Astrocyte (in vitro differentiated cells and primary cell): ENCODE results near the gene IMPG1. TPM values are rescaled to one million over a fixed set of nuclear protein-coding genes. Genes with fewer than 3 reads are reported as not detected.

Experiments
- DNase-seq: peaks from one replicate; pipeline ENCODE4 v3.0.0-alpha.2; 2010; ENCODE audit warnings: low read depth
- FAIRE-seq: peaks from 2 replicates; lab custom pipeline; 2011; peaks lifted over from hg19 to GRCh38; lab: Jason Lieb, UNC
- H2AFZ ChIP-seq: 2 replicates; pipeline ENCODE4 v1.6.0; 2012; ENCODE audit warnings: low read depth, low read length, inconsistent platforms
- H3K27ac ChIP-seq: 2 replicates; pipeline ENCODE4 v1.5.1; 2011; ENCODE audit warnings: low read depth, low read length, inconsistent platforms
- H3K27me3 ChIP-seq: 2 replicates; pipeline ENCODE4 v1.6.0; 2011; ENCODE audit warnings: low read length, inconsistent platforms; ENCODE audit not compliant: insufficient read depth
- H3K36me3 ChIP-seq: 2 replicates; pipeline ENCODE4 v1.5.1; 2011; ENCODE audit warnings: low read length, inconsistent platforms; ENCODE audit not compliant: insufficient read depth
- H3K4me1 ChIP-seq: 2 replicates; pipeline ENCODE4 v1.5.1; 2011; ENCODE audit warnings: low read length, inconsistent platforms; ENCODE audit not compliant: insufficient read depth
- H3K4me2 ChIP-seq: 2 replicates; pipeline ENCODE4 v1.6.0; 2012; ENCODE audit warnings: low read length, inconsistent platforms
- H3K4me3 ChIP-seq: 2 replicates; pipeline ENCODE4 v1.5.1; 2011; ENCODE audit warnings: low read depth, mild to moderate bottlenecking, low read length, inconsistent platforms; ENCODE audit not compliant: insufficient read depth
- H3K79me2 ChIP-seq: 2 replicates; pipeline ENCODE4 v1.6.0; 2012; ENCODE audit warnings: mild to moderate bottlenecking, low read length, inconsistent platforms; ENCODE audit not compliant: insufficient read depth
- H3K9ac ChIP-seq: 2 replicates; pipeline ENCODE4 v1.6.0; 2012; ENCODE audit warnings: mild to moderate bottlenecking, low read length, inconsistent platforms
- H3K9me3 ChIP-seq: 2 replicates; pipeline ENCODE4 v1.5.1; 2012; ENCODE audit warnings: low read depth, mild to moderate bottlenecking, low read length, inconsistent platforms; ENCODE audit not compliant: insufficient read depth
- H4K20me1 ChIP-seq: 2 replicates; pipeline ENCODE4 v1.6.0; 2012; ENCODE audit warnings: low read length, inconsistent platforms; ENCODE audit not compliant: insufficient read depth
- H3K27ac Mint-ChIP-seq: one replicate; pipeline ENCODE4 v1.8.0; 2021; ENCODE audit warnings: mild to moderate bottlenecking, mixed read lengths; ENCODE audit not compliant: unreplicated experiment
- H3K27me3 Mint-ChIP-seq: one replicate; pipeline ENCODE4 v1.8.0; 2021; ENCODE audit warnings: low read depth, mixed read lengths; ENCODE audit not compliant: unreplicated experiment
- H3K36me3 Mint-ChIP-seq: one replicate; pipeline ENCODE4 v1.8.0; 2021; ENCODE audit warnings: low read depth, mixed read lengths; ENCODE audit not compliant: unreplicated experiment
- H3K4me1 Mint-ChIP-seq: one replicate; pipeline ENCODE4 v1.8.0; 2021; ENCODE audit warnings: low read depth, mixed read lengths; ENCODE audit not compliant: unreplicated experiment
- H3K4me3 Mint-ChIP-seq: one replicate; pipeline ENCODE4 v1.8.0; 2021; ENCODE audit warnings: mild to moderate bottlenecking, moderate library complexity, mixed read lengths; ENCODE audit not compliant: unreplicated experiment
- H3K9me3 Mint-ChIP-seq: one replicate; pipeline ENCODE4 v1.8.0; 2021; ENCODE audit warnings: mild to moderate bottlenecking, mixed read lengths; ENCODE audit not compliant: unreplicated experiment
- EZH2 ChIP-seq: IDR thresholded peaks from 2 replicates; pipeline ENCODE4 v1.6.1; 2012; ENCODE audit warnings: mild to moderate bottlenecking, low read length, inconsistent platforms; ENCODE audit not compliant: insufficient read depth
- total RNA-seq: library from RNA; stranded (reverse); gene quantifications from 2 replicates; pipeline ENCODE4 v1.2.1, GENCODE V29; 2021
- TF ChIP-seq, protein P1 (sequence below): IDR thresholded peaks from 2 replicates; pipeline ENCODE4 v1.5.1; 2011; ENCODE audit warnings: low read depth, mild to moderate bottlenecking, inconsistent platforms, low read length, moderate library complexity; ENCODE audit not compliant: insufficient read depth

IMPG1 gene
- total RNA-seq, 1 donor from 2014 or later = not detected

DNA sequence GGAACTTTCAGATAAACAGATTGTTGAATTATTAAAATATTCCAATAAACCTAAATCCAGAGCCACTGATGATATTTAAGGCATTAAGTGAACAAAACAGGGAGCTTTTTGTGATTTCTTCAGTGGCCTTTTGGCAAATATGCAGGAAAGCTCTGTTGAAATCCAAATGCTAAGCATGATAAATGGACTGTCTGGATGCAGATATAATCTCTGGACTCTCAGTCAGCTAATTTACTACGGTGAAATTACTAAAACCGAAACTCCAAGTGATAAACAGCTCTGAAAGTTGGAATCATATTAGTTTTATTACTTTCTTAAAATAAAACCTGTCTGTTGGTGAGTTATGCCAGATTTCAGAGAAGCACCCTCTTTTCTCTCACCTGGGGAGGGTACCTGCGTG lies 120.3 kb downstream of the IMPG1 start:
- H3K36me3 Mint-ChIP-seq = no peaks in the 10 kb centered on the region
- DNase-seq (no peak), FAIRE-seq (no peak)
- TF ChIP-seq EZH2 = no peak
- TF ChIP-seq, protein P1, sequence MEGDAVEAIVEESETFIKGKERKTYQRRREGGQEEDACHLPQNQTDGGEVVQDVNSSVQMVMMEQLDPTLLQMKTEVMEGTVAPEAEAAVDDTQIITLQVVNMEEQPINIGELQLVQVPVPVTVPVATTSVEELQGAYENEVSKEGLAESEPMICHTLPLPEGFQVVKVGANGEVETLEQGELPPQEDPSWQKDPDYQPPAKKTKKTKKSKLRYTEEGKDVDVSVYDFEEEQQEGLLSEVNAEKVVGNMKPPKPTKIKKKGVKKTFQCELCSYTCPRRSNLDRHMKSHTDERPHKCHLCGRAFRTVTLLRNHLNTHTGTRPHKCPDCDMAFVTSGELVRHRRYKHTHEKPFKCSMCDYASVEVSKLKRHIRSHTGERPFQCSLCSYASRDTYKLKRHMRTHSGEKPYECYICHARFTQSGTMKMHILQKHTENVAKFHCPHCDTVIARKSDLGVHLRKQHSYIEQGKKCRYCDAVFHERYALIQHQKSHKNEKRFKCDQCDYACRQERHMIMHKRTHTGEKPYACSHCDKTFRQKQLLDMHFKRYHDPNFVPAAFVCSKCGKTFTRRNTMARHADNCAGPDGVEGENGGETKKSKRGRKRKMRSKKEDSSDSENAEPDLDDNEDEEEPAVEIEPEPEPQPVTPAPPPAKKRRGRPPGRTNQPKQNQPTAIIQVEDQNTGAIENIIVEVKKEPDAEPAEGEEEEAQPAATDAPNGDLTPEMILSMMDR = no peak
- Histone ChIP-seq H3K79me2 (no peaks in the 10 kb centered on the region), H3K36me3 (no peaks in the 10 kb centered on the region), H3K4me3 (no peak overlapping the region), H3K9ac (no peak overlapping the region), H3K4me2 (no peak overlapping the region), H3K9me3 (no peaks in the 10 kb centered on the region), H3K27me3 (no peaks in the 10 kb centered on the region), H3K27ac (no peak overlapping the region), H3K4me1 (no peaks in the 10 kb centered on the region), H4K20me1 (no peaks in the 10 kb centered on the region), H2AFZ (no peak overlapping the region)
- H3K27ac Mint-ChIP-seq = no peak overlapping the region
- H3K4me1 Mint-ChIP-seq = peaks cover 8% of the 10 kb centered on the region
- H3K27me3 Mint-ChIP-seq = no peaks in the 10 kb centered on the region
- peaks cover 2% of the 10 kb centered on the region for H3K9me3 Mint-ChIP-seq
- no peak overlapping the region for H3K4me3 Mint-ChIP-seq

DNA sequence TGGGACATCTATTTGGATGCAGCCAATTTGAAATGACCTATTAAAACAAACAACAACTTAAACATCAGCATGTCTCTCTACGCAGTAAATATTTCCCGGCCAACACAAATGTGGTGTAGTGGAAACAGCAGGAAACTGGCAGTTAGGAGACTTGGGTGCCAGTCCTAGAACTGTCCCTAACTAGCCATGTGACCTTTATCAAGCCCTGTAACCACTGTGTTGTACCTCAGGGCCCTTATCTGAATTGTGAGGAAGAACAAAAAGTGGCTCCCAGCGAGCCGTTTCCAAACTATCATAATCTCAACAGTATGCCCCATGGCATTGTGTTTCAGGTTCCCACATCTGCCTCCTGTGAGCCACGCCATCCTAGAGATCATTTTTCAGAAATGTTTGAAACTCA lies 124.5 kb downstream of the IMPG1 start:
- Mint-ChIP-seq H3K27me3 (peaks cover 13% of the 10 kb centered on the region), H3K36me3 (no peaks in the 10 kb centered on the region), H3K4me3 (no peak overlapping the region), H3K27ac (no peak overlapping the region), H3K9me3 (peaks cover 2% of the 10 kb centered on the region), H3K4me1 (peaks cover 8% of the 10 kb centered on the region)
- Histone ChIP-seq H3K27me3 (no peaks in the 10 kb centered on the region), H4K20me1 (no peaks in the 10 kb centered on the region), H3K9me3 (no peaks in the 10 kb centered on the region), H3K4me1 (no peaks in the 10 kb centered on the region), H3K27ac (no peak overlapping the region), H3K79me2 (no peaks in the 10 kb centered on the region), H3K4me3 (no peak overlapping the region), H3K9ac (no peak overlapping the region), H2AFZ (no peak overlapping the region), H3K36me3 (no peaks in the 10 kb centered on the region), H3K4me2 (no peak overlapping the region)
- TF ChIP-seq, protein P1 = no peak
- TF ChIP-seq EZH2 = no peak
- no peak for DNase-seq
- FAIRE-seq = no peak

DNA sequence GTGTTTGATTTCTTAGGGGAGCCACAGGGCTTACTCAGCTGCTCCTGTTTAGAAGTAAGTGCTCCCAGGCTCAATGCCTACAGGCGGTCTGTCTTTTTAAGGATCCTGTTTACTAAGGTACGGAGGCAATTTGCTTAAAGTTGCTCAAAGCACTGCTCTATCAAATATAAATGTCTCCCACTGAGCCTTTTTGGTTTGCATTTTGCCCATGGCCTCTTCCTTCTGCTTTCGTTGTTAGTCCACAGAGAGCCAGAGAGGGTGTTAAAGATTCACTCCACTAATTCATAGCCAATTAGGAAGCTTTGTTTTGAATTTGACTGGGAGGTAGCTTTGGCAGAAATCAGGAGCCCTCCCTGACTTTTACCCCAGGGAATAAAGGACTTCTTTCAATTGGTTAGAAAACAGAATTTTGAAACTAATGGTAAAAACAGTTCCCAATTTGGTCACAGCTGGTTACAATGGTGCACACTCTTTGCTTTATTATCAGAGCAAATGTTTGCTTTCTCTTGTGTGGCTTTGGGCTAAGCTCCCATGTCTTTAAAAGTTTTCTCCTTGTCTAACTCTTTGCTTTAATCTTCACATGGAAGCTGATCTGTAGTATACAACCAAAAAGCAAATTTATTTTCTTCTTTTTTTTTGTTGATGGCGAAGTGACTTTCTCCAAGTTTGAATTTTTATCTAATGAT lies 126.2 kb downstream of the IMPG1 start:
- peaks cover 2% of the 10 kb centered on the region for H3K9me3 Mint-ChIP-seq
- Histone ChIP-seq H3K4me1 (no peaks in the 10 kb centered on the region), H3K27me3 (no peaks in the 10 kb centered on the region), H3K36me3 (no peaks in the 10 kb centered on the region), H3K9ac (no peak overlapping the region), H3K9me3 (no peaks in the 10 kb centered on the region), H3K4me3 (no peak overlapping the region), H3K4me2 (no peak overlapping the region), H4K20me1 (no peaks in the 10 kb centered on the region), H3K27ac (no peak overlapping the region), H2AFZ (no peak overlapping the region), H3K79me2 (no peaks in the 10 kb centered on the region)
- H3K27ac Mint-ChIP-seq = no peak overlapping the region
- no peak overlapping the region for H3K4me3 Mint-ChIP-seq
- H3K4me1 Mint-ChIP-seq = peaks cover 8% of the 10 kb centered on the region
- no peaks in the 10 kb centered on the region for H3K36me3 Mint-ChIP-seq
- peaks cover 13% of the 10 kb centered on the region for H3K27me3 Mint-ChIP-seq
- no peak for TF ChIP-seq EZH2
- TF ChIP-seq, protein P1 = no peak
- DNase-seq = no peak
- FAIRE-seq = no peak
